SU-DHL-6 (cell line): ENCODE measurements around the gene BCO1.

Experiments
- H2AFZ ChIP-seq: fragments of 200-600 bp; sonication (generic); 2 replicates; pipeline ENCODE4 v1.6.1; 2014; ENCODE audit warnings: low read depth, mild to moderate bottlenecking, moderate library complexity, mixed read lengths, antibody characterized with exemption, low read length; ENCODE audit not compliant: severe bottlenecking
- H3F3A ChIP-seq: fragments of 200-600 bp; shearing (Covaris generic); 2 replicates; pipeline ENCODE4 v1.6.0; 2016; ENCODE audit warnings: antibody characterized with exemption, mild to moderate bottlenecking; ENCODE audit not compliant: insufficient read depth
- H3K27ac ChIP-seq: fragments of 200-600 bp; sonication (generic); 2 replicates; pipeline ENCODE4 v1.5.1; 2016; ENCODE audit warnings: low read depth, mild to moderate bottlenecking, low read length, moderate library complexity, mixed read lengths
- H3K27me3 ChIP-seq: fragments of 200-600 bp; sonication (generic), shearing (Covaris generic); 2 replicates; pipeline ENCODE4 v1.6.0; 2014; ENCODE audit warnings: mild to moderate bottlenecking, low read length
- H3K36me3 ChIP-seq: fragments of 200-600 bp; sonication (generic); 2 replicates; pipeline ENCODE4 v1.6.1; 2014; ENCODE audit warnings: mild to moderate bottlenecking, low read length, mixed read lengths
- H3K4me2 ChIP-seq: fragments of 300-600, 200-600 bp; shearing (Covaris generic), sonication (generic); 2 replicates; pipeline ENCODE4 v1.6.0; 2014; ENCODE audit warnings: low read length, low read depth, mild to moderate bottlenecking; ENCODE audit not compliant: poor library complexity, severe bottlenecking
- H3K4me3 ChIP-seq: fragments of 200-600 bp; sonication (generic); 2 replicates; pipeline ENCODE4 v1.5.1; 2014; ENCODE audit warnings: antibody characterized with exemption, low read length, mild to moderate bottlenecking, mixed read lengths; ENCODE audit not compliant: insufficient read depth, poor library complexity, severe bottlenecking
- H3K79me2 ChIP-seq: fragments of 200-600 bp; sonication (generic); 2 replicates; pipeline ENCODE4 v1.6.1; 2014; ENCODE audit warnings: mild to moderate bottlenecking, low read length, moderate library complexity; ENCODE audit not compliant: insufficient read depth
- H3K9ac ChIP-seq: fragments of 200-600 bp; sonication (generic); 2 replicates; pipeline ENCODE4 v1.7.0; 2014; ENCODE audit warnings: mild to moderate bottlenecking, low read length
- H3K9me2 ChIP-seq: fragments of 200-600 bp; sonication (generic); replicated peaks from 2 replicates; pipeline ENCODE4 v1.6.1; 2014; ENCODE audit warnings: low read length; ENCODE audit not compliant: insufficient read depth
- H3K9me3 ChIP-seq: fragments of 200-600 bp; sonication (generic); 2 replicates; pipeline ENCODE4 v1.6.1; 2014; ENCODE audit warnings: low read length, mixed read lengths; ENCODE audit not compliant: insufficient read depth
- H4K20me1 ChIP-seq: fragments of 200-600 bp; sonication (generic); 2 replicates; pipeline ENCODE4 v1.6.1; 2014; ENCODE audit warnings: low read depth, mild to moderate bottlenecking, antibody characterized with exemption, low read length, moderate library complexity, mixed read lengths
- EZH2phosphoT487 ChIP-seq: fragments of 200-600 bp; sonication (generic), shearing (Covaris generic); conservative IDR thresholded peaks from 2 replicates; pipeline ENCODE4 v1.6.1; 2018; ENCODE audit warnings: mild to moderate bottlenecking, antibody characterized with exemption, low read length, moderate library complexity, mixed read lengths
- TF ChIP-seq, protein P1 (sequence below): fragments of 200-600 bp; sonication (generic); IDR thresholded peaks from one replicate; pipeline ENCODE4 v1.5.1; 2017; ENCODE audit warnings: antibody characterized with exemption, mild to moderate bottlenecking, low read length, moderate library complexity; ENCODE audit not compliant: insufficient read depth, poor library complexity, severe bottlenecking

BCO1 gene

GRCh38 chr16:81239367-81240121, 1.1 kb downstream of the BCO1 start:
- Histone ChIP-seq H4K20me1 (no peaks in the 10 kb centered on the region), H3K9me2 (no peaks in the 10 kb centered on the region), H3K4me2 (no peak overlapping the region), H3K4me3 (no peak overlapping the region), H3K9ac (no peak overlapping the region), H2AFZ (no peak overlapping the region), H3F3A (no peaks in the 10 kb centered on the region), H3K79me2 (no peaks in the 10 kb centered on the region), H3K27ac (no peak overlapping the region), H3K36me3 (no peaks in the 10 kb centered on the region), H3K27me3 (no peaks in the 10 kb centered on the region), H3K9me3 (no peaks in the 10 kb centered on the region)
- TF ChIP-seq EZH2phosphoT487 = no peak
- TF ChIP-seq, protein P1, sequence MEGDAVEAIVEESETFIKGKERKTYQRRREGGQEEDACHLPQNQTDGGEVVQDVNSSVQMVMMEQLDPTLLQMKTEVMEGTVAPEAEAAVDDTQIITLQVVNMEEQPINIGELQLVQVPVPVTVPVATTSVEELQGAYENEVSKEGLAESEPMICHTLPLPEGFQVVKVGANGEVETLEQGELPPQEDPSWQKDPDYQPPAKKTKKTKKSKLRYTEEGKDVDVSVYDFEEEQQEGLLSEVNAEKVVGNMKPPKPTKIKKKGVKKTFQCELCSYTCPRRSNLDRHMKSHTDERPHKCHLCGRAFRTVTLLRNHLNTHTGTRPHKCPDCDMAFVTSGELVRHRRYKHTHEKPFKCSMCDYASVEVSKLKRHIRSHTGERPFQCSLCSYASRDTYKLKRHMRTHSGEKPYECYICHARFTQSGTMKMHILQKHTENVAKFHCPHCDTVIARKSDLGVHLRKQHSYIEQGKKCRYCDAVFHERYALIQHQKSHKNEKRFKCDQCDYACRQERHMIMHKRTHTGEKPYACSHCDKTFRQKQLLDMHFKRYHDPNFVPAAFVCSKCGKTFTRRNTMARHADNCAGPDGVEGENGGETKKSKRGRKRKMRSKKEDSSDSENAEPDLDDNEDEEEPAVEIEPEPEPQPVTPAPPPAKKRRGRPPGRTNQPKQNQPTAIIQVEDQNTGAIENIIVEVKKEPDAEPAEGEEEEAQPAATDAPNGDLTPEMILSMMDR = no peak

- H3K4me3 ChIP-seq = no peak overlapping the region
- no peaks in the 10 kb centered on the region for H3F3A ChIP-seq
- no peak overlapping the region for H3K27ac ChIP-seq
- no peak overlapping the region for H3K4me2 ChIP-seq
- H3K9me2 ChIP-seq = no peaks in the 10 kb centered on the region
- no peaks in the 10 kb centered on the region for H3K36me3 ChIP-seq
- H3K79me2 ChIP-seq = no peaks in the 10 kb centered on the region
- TF ChIP-seq, protein P1 = no peak
- TF ChIP-seq EZH2phosphoT487 = no peak
- no peak overlapping the region for H2AFZ ChIP-seq
- no peaks in the 10 kb centered on the region for H3K9me3 ChIP-seq
- no peak overlapping the region for H3K9ac ChIP-seq
- no peaks in the 10 kb centered on the region for H4K20me1 ChIP-seq
- no peaks in the 10 kb centered on the region for H3K27me3 ChIP-seq
Measured at GRCh38 chr16:81241706-81242105, 3.2 kb downstream of the BCO1 start.

DNA sequence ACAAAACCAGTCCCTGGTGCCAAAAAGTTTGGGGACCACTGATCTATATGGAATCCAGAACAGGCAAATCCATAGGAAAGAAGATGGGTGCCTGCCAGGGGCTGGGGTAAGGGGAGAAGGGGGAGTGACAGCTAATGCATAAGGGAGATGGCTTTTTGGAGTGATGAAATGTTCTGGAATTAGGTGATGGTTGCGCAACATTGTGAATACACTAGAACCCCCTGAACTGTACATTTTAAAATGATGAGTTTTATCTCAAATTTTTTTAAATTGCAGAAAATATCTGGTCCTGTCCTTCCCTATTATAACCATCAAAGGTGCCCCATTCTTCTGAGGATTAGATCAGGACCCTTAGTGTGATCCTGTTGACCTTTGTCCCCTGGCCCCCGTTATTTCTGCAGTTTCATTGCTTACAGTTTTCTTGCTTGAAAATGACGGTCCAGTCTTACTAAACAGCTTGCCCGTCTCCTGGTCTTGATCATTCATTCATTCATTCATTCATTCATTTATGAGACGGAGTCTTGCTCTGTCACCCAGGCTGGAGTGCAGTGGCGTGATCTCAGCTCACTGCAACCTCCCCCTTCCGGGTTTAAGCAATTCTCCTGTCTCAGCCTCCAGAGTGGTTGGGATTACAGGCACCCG, 4.6 kb downstream of the BCO1 start:
- Histone ChIP-seq H3K27ac (no peak overlapping the region), H3K9ac (no peak overlapping the region), H2AFZ (no peak overlapping the region), H3K27me3 (no peaks in the 10 kb centered on the region), H3K36me3 (no peaks in the 10 kb centered on the region), H3F3A (no peaks in the 10 kb centered on the region), H3K9me2 (no peaks in the 10 kb centered on the region), H3K9me3 (no peaks in the 10 kb centered on the region), H3K79me2 (no peaks in the 10 kb centered on the region), H3K4me2 (no peak overlapping the region), H4K20me1 (no peaks in the 10 kb centered on the region), H3K4me3 (no peak overlapping the region)
- no peak for TF ChIP-seq EZH2phosphoT487
- TF ChIP-seq, protein P1 = no peak
